ENCODE results near the gene HYDIN. TPM values are rescaled to one million over a fixed set of nuclear protein-coding genes. Genes with fewer than 3 reads are reported as not detected.

Gene HYDIN
- total RNA-seq, 1 experiment from 2014 or later, result not detected

DNA sequence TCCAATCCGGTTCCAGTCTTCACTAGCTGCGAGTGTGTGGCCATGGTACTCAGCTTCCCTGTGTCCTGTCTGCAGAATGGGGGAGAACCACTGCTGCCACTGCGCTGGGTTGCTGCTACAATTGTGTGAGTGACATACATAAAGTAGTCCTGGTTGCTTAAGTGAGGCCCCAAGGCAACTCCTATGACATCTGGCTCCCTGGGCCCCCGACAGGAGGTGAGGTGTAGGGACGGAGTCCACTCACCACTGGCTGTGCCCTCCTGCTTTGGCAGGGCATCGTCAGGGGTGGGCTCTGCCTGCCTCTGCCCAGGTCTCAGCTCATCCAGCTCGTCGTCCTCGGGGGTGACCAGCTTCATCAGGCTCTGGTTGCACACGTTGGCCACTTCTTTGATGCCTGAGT is 450.0 kb downstream of the HYDIN start:
- H3K79me2 ChIP-seq (ENCODE audit: insufficient read depth, low read length), result no peaks in the 10 kb centered on the region
- BruUV-seq (replicated peaks), result no TSS peak
- H3K27ac ChIP-seq (ENCODE audit: low read depth, low read length), result no peak overlapping the region
- H3K4me3 ChIP-seq (replicated peaks in 1 of 2; ENCODE audit: low read depth in 1 of 2, low read length in 2 of 2), result no peak overlapping the region
- peaks cover 0 to 11% of the 10 kb centered on the region in 2 experiments; a peak in 3 of 4 replicates for H3K4me1 ChIP-seq (ENCODE audit: control insufficient read depth in 1 of 2, insufficient read depth in 2 of 2, low read length in 2 of 2)
- H4K20me1 ChIP-seq (ENCODE audit: insufficient read depth), result peaks cover 5% of the 10 kb centered on the region; the same call in 1 of the 2 replicates
- intact Hi-C loops (cut with micrococcal nuclease), result no loop called here
- no peak overlapping the region for H3K9ac ChIP-seq (ENCODE audit: low read length)
- H3K27me3 ChIP-seq (ENCODE audit: insufficient read depth, low read length), result no peaks in the 10 kb centered on the region
- no peaks in the 10 kb centered on the region; a peak in 1 of 4 replicates for H3K9me3 ChIP-seq (ENCODE audit: control insufficient read depth in 1 of 2, insufficient read depth in 1 of 2, low read depth in 1 of 2, low read length in 2 of 2)
- POLR2A ChIA-PET, result no interaction called here
- TF ChIP-seq, protein P1, sequence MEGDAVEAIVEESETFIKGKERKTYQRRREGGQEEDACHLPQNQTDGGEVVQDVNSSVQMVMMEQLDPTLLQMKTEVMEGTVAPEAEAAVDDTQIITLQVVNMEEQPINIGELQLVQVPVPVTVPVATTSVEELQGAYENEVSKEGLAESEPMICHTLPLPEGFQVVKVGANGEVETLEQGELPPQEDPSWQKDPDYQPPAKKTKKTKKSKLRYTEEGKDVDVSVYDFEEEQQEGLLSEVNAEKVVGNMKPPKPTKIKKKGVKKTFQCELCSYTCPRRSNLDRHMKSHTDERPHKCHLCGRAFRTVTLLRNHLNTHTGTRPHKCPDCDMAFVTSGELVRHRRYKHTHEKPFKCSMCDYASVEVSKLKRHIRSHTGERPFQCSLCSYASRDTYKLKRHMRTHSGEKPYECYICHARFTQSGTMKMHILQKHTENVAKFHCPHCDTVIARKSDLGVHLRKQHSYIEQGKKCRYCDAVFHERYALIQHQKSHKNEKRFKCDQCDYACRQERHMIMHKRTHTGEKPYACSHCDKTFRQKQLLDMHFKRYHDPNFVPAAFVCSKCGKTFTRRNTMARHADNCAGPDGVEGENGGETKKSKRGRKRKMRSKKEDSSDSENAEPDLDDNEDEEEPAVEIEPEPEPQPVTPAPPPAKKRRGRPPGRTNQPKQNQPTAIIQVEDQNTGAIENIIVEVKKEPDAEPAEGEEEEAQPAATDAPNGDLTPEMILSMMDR (IDR thresholded peaks at IDR 0.05 in 2 of 3, conservative IDR thresholded peaks at IDR 0.05 in 1 of 3; ENCODE audit: borderline replicate concordance in 1 of 3, insufficient read depth in 1 of 3, low read depth in 2 of 3, low read length in 2 of 3), result no peak
- TF ChIP-seq POLR2AphosphoS5 (IDR thresholded peaks at IDR 0.05; ENCODE audit: low read depth, low read length) (no peak), CEBPB (IDR thresholded peaks at IDR 0.05; ENCODE audit: low read depth) (no peak), EZH2 (IDR thresholded peaks at IDR 0.05) (no peak), FOSL1 (IDR thresholded peaks at IDR 0.05; ENCODE audit: low read depth) (no peak), ZFX (IDR thresholded peaks at IDR 0.05) (no peak), SP1 (IDR thresholded peaks at IDR 0.05; ENCODE audit: low read depth) (no peak), SRF (IDR thresholded peaks at IDR 0.05; ENCODE audit: low read depth) (no peak), POLR2A (IDR thresholded peaks at IDR 0.05; ENCODE audit: borderline replicate concordance, extremely low read depth, insufficient read depth, insufficient read length) (no peak), CBX3 (IDR thresholded peaks at IDR 0.05; ENCODE audit: low read depth) (no peak), ZNF274 (IDR thresholded peaks at IDR 0.05; ENCODE audit: low read depth, low read length) (no peak), JUND (IDR thresholded peaks at IDR 0.05) (no peak), SIN3A (IDR thresholded peaks at IDR 0.05; ENCODE audit: low read depth) (no peak), YY1 (IDR thresholded peaks at IDR 0.05; ENCODE audit: extremely low read depth, insufficient replicate concordance, low read depth, low read length) (no peak), ELF1 (IDR thresholded peaks at IDR 0.05; ENCODE audit: borderline replicate concordance, low read depth) (no peak), RAD21 (IDR thresholded peaks at IDR 0.05; ENCODE audit: low read depth) (no peak), TCF7L2 (IDR thresholded peaks at IDR 0.05; ENCODE audit: borderline replicate concordance, extremely low read depth, insufficient read depth, insufficient read length) (no peak)
- TF ChIP-seq, protein P2, sequence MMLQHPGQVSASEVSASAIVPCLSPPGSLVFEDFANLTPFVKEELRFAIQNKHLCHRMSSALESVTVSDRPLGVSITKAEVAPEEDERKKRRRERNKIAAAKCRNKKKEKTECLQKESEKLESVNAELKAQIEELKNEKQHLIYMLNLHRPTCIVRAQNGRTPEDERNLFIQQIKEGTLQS (IDR thresholded peaks at IDR 0.05), result no peak
- TF ChIP-seq, protein P3, sequence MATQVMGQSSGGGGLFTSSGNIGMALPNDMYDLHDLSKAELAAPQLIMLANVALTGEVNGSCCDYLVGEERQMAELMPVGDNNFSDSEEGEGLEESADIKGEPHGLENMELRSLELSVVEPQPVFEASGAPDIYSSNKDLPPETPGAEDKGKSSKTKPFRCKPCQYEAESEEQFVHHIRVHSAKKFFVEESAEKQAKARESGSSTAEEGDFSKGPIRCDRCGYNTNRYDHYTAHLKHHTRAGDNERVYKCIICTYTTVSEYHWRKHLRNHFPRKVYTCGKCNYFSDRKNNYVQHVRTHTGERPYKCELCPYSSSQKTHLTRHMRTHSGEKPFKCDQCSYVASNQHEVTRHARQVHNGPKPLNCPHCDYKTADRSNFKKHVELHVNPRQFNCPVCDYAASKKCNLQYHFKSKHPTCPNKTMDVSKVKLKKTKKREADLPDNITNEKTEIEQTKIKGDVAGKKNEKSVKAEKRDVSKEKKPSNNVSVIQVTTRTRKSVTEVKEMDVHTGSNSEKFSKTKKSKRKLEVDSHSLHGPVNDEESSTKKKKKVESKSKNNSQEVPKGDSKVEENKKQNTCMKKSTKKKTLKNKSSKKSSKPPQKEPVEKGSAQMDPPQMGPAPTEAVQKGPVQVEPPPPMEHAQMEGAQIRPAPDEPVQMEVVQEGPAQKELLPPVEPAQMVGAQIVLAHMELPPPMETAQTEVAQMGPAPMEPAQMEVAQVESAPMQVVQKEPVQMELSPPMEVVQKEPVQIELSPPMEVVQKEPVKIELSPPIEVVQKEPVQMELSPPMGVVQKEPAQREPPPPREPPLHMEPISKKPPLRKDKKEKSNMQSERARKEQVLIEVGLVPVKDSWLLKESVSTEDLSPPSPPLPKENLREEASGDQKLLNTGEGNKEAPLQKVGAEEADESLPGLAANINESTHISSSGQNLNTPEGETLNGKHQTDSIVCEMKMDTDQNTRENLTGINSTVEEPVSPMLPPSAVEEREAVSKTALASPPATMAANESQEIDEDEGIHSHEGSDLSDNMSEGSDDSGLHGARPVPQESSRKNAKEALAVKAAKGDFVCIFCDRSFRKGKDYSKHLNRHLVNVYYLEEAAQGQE (IDR thresholded peaks at IDR 0.05; ENCODE audit: low read depth), result no peak
- RAD21 ChIA-PET (ENCODE audit: low non-redundant PET in 1 of 2, low total read pairs in 2 of 2, uncharacterized antibody in 2 of 2, unreplicated experiment in 2 of 2), result no interaction called here
- H3K4me2 ChIP-seq (ENCODE audit: low read length), result no peak overlapping the region
- H2AFZ ChIP-seq (ENCODE audit: low read depth, low read length, poor library complexity, severe bottlenecking), result no peak overlapping the region
- ATAC-seq (no peak), DNase-seq (ENCODE audit: low read depth, low spot score) (no peak)
- no peaks in the 10 kb centered on the region for H3K9me2 ChIP-seq (ENCODE audit: insufficient read depth)
- peaks cover 32% of the 10 kb centered on the region in 2 experiments for H3K36me3 ChIP-seq (ENCODE audit: control insufficient read depth in 1 of 2, insufficient read depth in 2 of 2, low read length in 2 of 2)
- CTCF ChIA-PET, result interaction anchor here (0.7 kb wide), 1 partner anchor 13 kb away, joined by 3 read pairs; no protein-coding TSS in a partner anchor
